ENCODE results near the gene PROK1. TPM values are rescaled to one million over a fixed set of nuclear protein-coding genes. Genes with fewer than 3 reads are reported as not detected.

The PROK1 gene
- total and polyA plus RNA-seq, 2 of the 13 experiments (the other 11 are each of a cell fraction or from before 2014, with no cell fraction given): 0.07 TPM; not detected in 1

DNA sequence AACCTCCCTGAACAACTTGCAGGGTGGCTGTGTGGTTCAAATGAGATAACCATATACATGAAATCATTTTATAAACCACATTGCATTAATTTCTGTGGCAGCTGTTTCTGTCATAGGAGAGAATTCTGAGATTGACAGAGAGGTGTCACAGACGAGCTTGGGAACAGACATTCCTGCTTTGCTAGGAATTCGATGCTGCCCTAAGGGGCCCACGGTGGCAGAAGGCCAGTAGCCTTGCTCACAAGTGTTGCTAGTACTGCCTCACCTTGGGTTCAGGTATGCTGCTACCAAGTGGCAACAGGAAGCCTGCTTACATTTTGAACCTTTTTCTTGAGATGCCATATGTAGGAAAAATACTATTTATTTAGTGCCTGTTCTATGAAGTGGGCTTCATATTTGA lies 54.6 kb downstream of the PROK1 start (continued):
- TF ChIP-seq, protein P1, sequence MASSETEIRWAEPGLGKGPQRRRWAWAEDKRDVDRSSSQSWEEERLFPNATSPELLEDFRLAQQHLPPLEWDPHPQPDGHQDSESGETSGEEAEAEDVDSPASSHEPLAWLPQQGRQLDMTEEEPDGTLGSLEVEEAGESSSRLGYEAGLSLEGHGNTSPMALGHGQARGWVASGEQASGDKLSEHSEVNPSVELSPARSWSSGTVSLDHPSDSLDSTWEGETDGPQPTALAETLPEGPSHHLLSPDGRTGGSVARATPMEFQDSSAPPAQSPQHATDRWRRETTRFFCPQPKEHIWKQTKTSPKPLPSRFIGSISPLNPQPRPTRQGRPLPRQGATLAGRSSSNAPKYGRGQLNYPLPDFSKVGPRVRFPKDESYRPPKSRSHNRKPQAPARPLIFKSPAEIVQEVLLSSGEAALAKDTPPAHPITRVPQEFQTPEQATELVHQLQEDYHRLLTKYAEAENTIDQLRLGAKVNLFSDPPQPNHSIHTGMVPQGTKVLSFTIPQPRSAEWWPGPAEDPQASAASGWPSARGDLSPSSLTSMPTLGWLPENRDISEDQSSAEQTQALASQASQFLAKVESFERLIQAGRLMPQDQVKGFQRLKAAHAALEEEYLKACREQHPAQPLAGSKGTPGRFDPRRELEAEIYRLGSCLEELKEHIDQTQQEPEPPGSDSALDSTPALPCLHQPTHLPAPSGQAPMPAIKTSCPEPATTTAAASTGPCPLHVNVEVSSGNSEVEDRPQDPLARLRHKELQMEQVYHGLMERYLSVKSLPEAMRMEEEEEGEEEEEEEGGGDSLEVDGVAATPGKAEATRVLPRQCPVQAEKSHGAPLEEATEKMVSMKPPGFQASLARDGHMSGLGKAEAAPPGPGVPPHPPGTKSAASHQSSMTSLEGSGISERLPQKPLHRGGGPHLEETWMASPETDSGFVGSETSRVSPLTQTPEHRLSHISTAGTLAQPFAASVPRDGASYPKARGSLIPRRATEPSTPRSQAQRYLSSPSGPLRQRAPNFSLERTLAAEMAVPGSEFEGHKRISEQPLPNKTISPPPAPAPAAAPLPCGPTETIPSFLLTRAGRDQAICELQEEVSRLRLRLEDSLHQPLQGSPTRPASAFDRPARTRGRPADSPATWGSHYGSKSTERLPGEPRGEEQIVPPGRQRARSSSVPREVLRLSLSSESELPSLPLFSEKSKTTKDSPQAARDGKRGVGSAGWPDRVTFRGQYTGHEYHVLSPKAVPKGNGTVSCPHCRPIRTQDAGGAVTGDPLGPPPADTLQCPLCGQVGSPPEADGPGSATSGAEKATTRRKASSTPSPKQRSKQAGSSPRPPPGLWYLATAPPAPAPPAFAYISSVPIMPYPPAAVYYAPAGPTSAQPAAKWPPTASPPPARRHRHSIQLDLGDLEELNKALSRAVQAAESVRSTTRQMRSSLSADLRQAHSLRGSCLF (CRISPR knock-in tag; IDR thresholded peaks at IDR 0.05; ENCODE audit: borderline replicate concordance): no peak
- TF ChIP-seq, protein P2, sequence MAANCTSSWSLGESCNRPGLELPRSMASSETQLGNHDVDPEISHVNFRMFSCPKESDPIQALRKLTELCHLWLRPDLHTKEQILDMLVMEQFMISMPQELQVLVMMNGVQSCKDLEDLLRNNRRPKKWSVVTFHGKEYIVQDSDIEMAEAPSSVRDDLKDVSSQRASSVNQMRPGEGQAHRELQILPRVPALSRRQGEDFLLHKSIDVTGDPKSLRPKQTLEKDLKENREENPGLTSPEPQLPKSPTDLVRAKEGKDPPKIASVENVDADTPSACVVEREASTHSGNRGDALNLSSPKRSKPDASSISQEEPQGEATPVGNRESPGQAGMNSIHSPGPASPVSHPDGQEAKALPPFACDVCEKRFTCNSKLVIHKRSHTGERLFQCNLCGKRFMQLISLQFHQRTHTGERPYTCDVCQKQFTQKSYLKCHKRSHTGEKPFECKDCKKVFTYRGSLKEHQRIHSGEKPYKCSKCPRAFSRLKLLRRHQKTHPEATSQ (CRISPR knock-in tag; IDR thresholded peaks at IDR 0.05; ENCODE audit: borderline replicate concordance): no peak
- TF ChIP-seq SSRP1 (CRISPR knock-in tag; IDR thresholded peaks at IDR 0.05) (no peak), BCL6 (CRISPR knock-in tag; IDR thresholded peaks at IDR 0.05) (no peak), ZNF83 (CRISPR knock-in tag; IDR thresholded peaks at IDR 0.05; ENCODE audit: borderline replicate concordance) (no peak)
- TF ChIP-seq, protein P3, sequence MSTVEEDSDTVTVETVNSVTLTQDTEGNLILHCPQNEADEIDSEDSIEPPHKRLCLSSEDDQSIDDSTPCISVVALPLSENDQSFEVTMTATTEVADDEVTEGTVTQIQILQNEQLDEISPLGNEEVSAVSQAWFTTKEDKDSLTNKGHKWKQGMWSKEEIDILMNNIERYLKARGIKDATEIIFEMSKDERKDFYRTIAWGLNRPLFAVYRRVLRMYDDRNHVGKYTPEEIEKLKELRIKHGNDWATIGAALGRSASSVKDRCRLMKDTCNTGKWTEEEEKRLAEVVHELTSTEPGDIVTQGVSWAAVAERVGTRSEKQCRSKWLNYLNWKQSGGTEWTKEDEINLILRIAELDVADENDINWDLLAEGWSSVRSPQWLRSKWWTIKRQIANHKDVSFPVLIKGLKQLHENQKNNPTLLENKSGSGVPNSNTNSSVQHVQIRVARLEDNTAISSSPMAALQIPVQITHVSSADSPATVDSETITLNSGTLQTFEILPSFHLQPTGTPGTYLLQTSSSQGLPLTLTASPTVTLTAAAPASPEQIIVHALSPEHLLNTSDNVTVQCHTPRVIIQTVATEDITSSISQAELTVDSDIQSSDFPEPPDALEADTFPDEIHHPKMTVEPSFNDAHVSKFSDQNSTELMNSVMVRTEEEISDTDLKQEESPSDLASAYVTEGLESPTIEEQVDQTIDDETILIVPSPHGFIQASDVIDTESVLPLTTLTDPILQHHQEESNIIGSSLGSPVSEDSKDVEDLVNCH (CRISPR knock-in tag; IDR thresholded peaks at IDR 0.05): no peak
- TF ChIP-seq, protein P4, sequence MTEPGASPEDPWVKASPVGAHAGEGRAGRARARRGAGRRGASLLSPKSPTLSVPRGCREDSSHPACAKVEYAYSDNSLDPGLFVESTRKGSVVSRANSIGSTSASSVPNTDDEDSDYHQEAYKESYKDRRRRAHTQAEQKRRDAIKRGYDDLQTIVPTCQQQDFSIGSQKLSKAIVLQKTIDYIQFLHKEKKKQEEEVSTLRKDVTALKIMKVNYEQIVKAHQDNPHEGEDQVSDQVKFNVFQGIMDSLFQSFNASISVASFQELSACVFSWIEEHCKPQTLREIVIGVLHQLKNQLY (CRISPR knock-in tag; IDR thresholded peaks at IDR 0.05): no peak
- TF ChIP-seq, protein P5, sequence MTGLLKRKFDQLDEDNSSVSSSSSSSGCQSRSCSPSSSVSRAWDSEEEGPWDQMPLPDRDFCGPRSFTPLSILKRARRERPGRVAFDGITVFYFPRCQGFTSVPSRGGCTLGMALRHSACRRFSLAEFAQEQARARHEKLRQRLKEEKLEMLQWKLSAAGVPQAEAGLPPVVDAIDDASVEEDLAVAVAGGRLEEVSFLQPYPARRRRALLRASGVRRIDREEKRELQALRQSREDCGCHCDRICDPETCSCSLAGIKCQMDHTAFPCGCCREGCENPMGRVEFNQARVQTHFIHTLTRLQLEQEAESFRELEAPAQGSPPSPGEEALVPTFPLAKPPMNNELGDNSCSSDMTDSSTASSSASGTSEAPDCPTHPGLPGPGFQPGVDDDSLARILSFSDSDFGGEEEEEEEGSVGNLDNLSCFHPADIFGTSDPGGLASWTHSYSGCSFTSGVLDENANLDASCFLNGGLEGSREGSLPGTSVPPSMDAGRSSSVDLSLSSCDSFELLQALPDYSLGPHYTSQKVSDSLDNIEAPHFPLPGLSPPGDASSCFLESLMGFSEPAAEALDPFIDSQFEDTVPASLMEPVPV (CRISPR knock-in tag; IDR thresholded peaks at IDR 0.05): no peak
